IMR-90 (cell line): ENCODE measurements around the gene TOP2B. TPM values are rescaled to one million over a fixed set of nuclear protein-coding genes. Genes with fewer than 3 reads are reported as not detected.

Experiments
- ATAC-seq: fragments of 200-7000 bp; cut with Tn5 transposase; 2 replicates; pipeline ENCODE4 v1.9.1; 2020; ENCODE audit warnings: low read depth, mild to moderate bottlenecking, moderate library complexity
- BruUV-seq: library from RNA; stranded (reverse); fragments of 400-500 nt; replicated peaks from 2 replicates; lab custom pipeline; 2021; lab: Mats Ljungman, UMichigan
- CTCF ChIA-PET: fragments of 300-600 bp; formaldehyde crosslinking; extraction: SDS; loops from one replicate; lab custom pipeline; 2021; ENCODE audit warnings: antibody characterized with exemption; lab: Yijun Ruan, JAX
- POLR2A ChIA-PET: fragments of 300-600 bp; sonication (Branson Sonifier 250); formaldehyde crosslinking; loops from one replicate; lab custom pipeline; 2022; ENCODE audit warnings: antibody characterized with exemption; ENCODE audit not compliant: unreplicated experiment; lab: Charles Lee
- DNase-seq: peaks from one replicate; pipeline ENCODE4 v3.0.0; 2013
- H2AFZ ChIP-seq: replicated peaks from 2 replicates; pipeline ENCODE3; 2013; ENCODE audit warnings: low read length, mild to moderate bottlenecking; ENCODE audit not compliant: poor library complexity
- H2AK5ac ChIP-seq: 2 replicates; pipeline ENCODE4 v1.6.1; 2013; ENCODE audit warnings: low read depth, low read length, inconsistent platforms
- H2AK9ac ChIP-seq: replicated peaks from 2 replicates; pipeline ENCODE3; 2013; ENCODE audit warnings: mild to moderate bottlenecking, low read depth, low read length, moderate library complexity; ENCODE audit not compliant: poor library complexity
- H2BK120ac ChIP-seq: 2 replicates; pipeline ENCODE4 v1.6.1; 2013; ENCODE audit warnings: low read depth, low read length, inconsistent platforms
- H2BK15ac ChIP-seq: 3 replicates; pipeline ENCODE4 v1.6.1; 2013; ENCODE audit warnings: low read depth, low read length, inconsistent platforms
- H2BK20ac ChIP-seq: 2 replicates; pipeline ENCODE4 v1.6.1; 2013; ENCODE audit warnings: low read depth, mild to moderate bottlenecking, inconsistent platforms, low read length, moderate library complexity
- H2BK5ac ChIP-seq: 2 replicates; pipeline ENCODE4 v1.6.1; 2013; ENCODE audit warnings: mild to moderate bottlenecking, low read depth, low read length, inconsistent platforms; ENCODE audit not compliant: poor library complexity, severe bottlenecking
- H3K14ac ChIP-seq: replicated peaks from 2 replicates; pipeline ENCODE4 v1.6.1; 2013; ENCODE audit warnings: low read depth, low read length, inconsistent platforms
- H3K18ac ChIP-seq: 2 replicates; pipeline ENCODE4 v1.6.1; 2013; ENCODE audit warnings: low read depth, low read length, control low read depth
- H3K23ac ChIP-seq: 2 replicates; pipeline ENCODE4 v1.6.1; 2013; ENCODE audit warnings: low read depth, low read length, inconsistent platforms
- H3K27ac ChIP-seq: 2 replicates; pipeline ENCODE4 v1.5.1; 2013; ENCODE audit warnings: mild to moderate bottlenecking, control low read depth, low read length; ENCODE audit not compliant: insufficient read depth
- H3K27me3 ChIP-seq: 2 replicates; pipeline ENCODE4 v1.6.1; 2013; ENCODE audit warnings: low read length; ENCODE audit not compliant: control insufficient read depth, insufficient read depth
- H3K36me3 ChIP-seq: 2 replicates; pipeline ENCODE4 v1.6.1; 2013; ENCODE audit warnings: low read length, mixed read lengths; ENCODE audit not compliant: control insufficient read depth, insufficient read depth
- H3K4ac ChIP-seq: 2 replicates; pipeline ENCODE4 v1.6.1; 2013; ENCODE audit warnings: low read depth, low read length, inconsistent platforms
- H3K4me1 ChIP-seq: 2 replicates; pipeline ENCODE4 v1.6.1; 2013; ENCODE audit warnings: low read length, mixed read lengths; ENCODE audit not compliant: control insufficient read depth, insufficient read depth
- H3K4me2 ChIP-seq: 2 replicates; pipeline ENCODE4 v1.6.1; 2013; ENCODE audit warnings: low read depth, mild to moderate bottlenecking, control low read depth, low read length, moderate library complexity
- H3K4me3 ChIP-seq: 2 replicates; pipeline ENCODE4 v1.5.1; 2013; ENCODE audit warnings: low read depth, mild to moderate bottlenecking, control low read depth, low read length, moderate library complexity; ENCODE audit not compliant: insufficient read depth
- H3K56ac ChIP-seq: 2 replicates; pipeline ENCODE4 v1.6.1; 2013; ENCODE audit warnings: low read length, inconsistent platforms; ENCODE audit not compliant: insufficient read depth; ENCODE audit errors: extremely low read depth
- H3K79me1 ChIP-seq, 2 experiments: 2 replicates each; pipeline ENCODE4 v1.6.1; 2013; ENCODE audit warnings: low read length in 2 of 2, inconsistent platforms in 1 of 2, low read depth in 1 of 2
- H3K9ac ChIP-seq: 2 replicates; pipeline ENCODE4 v1.6.1; 2013; ENCODE audit warnings: low read depth, low read length, control low read depth
- H3K9me1 ChIP-seq: 2 replicates; pipeline ENCODE4 v1.6.1; 2013; ENCODE audit warnings: low read length, inconsistent platforms; ENCODE audit not compliant: insufficient read depth
- H3K9me3 ChIP-seq: 2 replicates; pipeline ENCODE4 v1.6.1; 2013; ENCODE audit warnings: low read length; ENCODE audit not compliant: control insufficient read depth, insufficient read depth
- H4K20me1 ChIP-seq: 2 replicates; pipeline ENCODE4 v1.6.1; 2013; ENCODE audit warnings: low read length, inconsistent platforms; ENCODE audit not compliant: insufficient read depth
- H4K5ac ChIP-seq: 2 replicates; pipeline ENCODE4 v1.6.1; 2013; ENCODE audit warnings: mild to moderate bottlenecking, low read depth, low read length, control low read depth
- H4K8ac ChIP-seq, 2 experiments: 2 replicates each; pipeline ENCODE4 v1.6.1; 2013; ENCODE audit warnings: low read depth in 2 of 2, low read length in 2 of 2, control low read depth in 1 of 2, inconsistent platforms in 1 of 2
- H4K91ac ChIP-seq: 2 replicates; pipeline ENCODE4 v1.6.1; 2013; ENCODE audit warnings: low read depth, low read length, inconsistent platforms; ENCODE audit not compliant: insufficient read depth
- BHLHE40 ChIP-seq: fragments of 150-350 bp; IDR thresholded peaks from 2 replicates; pipeline ENCODE4 v1.6.1; 2016; ENCODE audit warnings: mild to moderate bottlenecking, low read depth, low read length
- POLR2A ChIP-seq: IDR thresholded peaks from 2 replicates; pipeline ENCODE4 v1.6.1; 2012; ENCODE audit warnings: mild to moderate bottlenecking, low read depth, low read length
- RFX5 ChIP-seq: IDR thresholded peaks from 2 replicates; pipeline ENCODE4 v1.8.0; 2012; ENCODE audit warnings: low read depth, mild to moderate bottlenecking, low read length, moderate library complexity
- WGBS, 2 experiments: methylation state at CpG; one replicate each; pipeline versions ENCODE4 v1.1.5 to v1.1.7; 2013; ENCODE audit warnings: missing lambda C conversion rate in 2 of 2; ENCODE audit not compliant: insufficient read length in 1 of 2; ENCODE audit errors: extremely low coverage in 2 of 2; 5-methylcytosine and 5-hydroxymethylcytosine counted together
- dilution Hi-C: fragments of 300-500 bp; cut with HindIII; formaldehyde crosslinking; loops from one replicate; pipeline ENCODE4 v1.14.3; 2018; ENCODE audit warnings: low sequenced_read_pairs; ENCODE audit not compliant: unreplicated experiment
- in situ Hi-C: fragments of 300-500 bp; cut with MboI; formaldehyde crosslinking; loops from 3 replicates; pipeline ENCODE4 v1.14.3; 2019; ENCODE audit warnings: low sequenced_read_pairs, inconsistent platforms, mixed read lengths
- intact Hi-C: fragments of 100-400 bp; cut with micrococcal nuclease; formaldehyde crosslinking; loops from 2 replicates; pipeline ENCODE4 v1.10.0; 2022
- polyA plus RNA-seq, 3 experiments: library from polyadenylated mRNA; depleted of rRNA; stranded (reverse); fragments of >200 nt; gene quantifications; 2 replicates each; pipeline ENCODE4 v1.2.3, GENCODE V29; 2012; ENCODE audit warnings: low replicate concordance in 1 of 3
- total RNA-seq: library from RNA; depleted of rRNA; stranded (reverse); fragments of >200 nt; gene quantifications from 2 replicates; pipeline ENCODE4 v1.2.3, GENCODE V29; 2012

TOP2B gene
- total and polyA plus RNA-seq, 2 of the 4 experiments (the other 2 are of a cell fraction): 45.5 to 53.4 TPM

DNA sequence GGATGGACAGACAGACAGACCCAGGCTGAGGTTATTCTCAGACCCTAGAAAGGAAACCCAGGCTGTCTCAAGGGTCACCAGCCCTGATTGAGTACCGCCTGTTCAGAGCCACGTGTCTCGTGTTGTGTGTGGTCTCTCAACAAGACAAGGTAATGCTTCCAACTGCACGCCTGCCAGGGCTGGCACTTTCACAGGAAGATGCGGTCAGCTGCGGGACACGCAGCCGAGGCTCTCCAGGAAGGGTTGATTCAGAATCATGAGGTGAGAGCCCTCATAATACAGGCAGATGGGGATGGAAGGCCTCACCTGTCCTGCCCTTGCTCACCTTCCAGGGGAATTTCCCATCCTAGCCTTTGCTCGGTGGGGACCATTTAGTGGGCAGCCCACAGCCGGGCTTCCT, 81.4 kb downstream of the TOP2B start:
- H3K9ac ChIP-seq: no peak overlapping the region
- no peak overlapping the region for H3K4me2 ChIP-seq
- H4K20me1 ChIP-seq: no peaks in the 10 kb centered on the region
- no peak overlapping the region for H4K5ac ChIP-seq
- peak overlapping the region; percentile 8 for H2AFZ ChIP-seq
- in situ Hi-C loops (loop anchor here (10.0 to 25.0 kb wide), 2 partner anchors 619 to 1321 kb away; no protein-coding TSS in a partner anchor), dilution Hi-C loops (no loop called here), intact Hi-C loops (no loop called here)
- H3K18ac ChIP-seq: no peak overlapping the region
- H3K27ac ChIP-seq: no peak overlapping the region
- H4K8ac ChIP-seq: no peak overlapping the region
- H2BK20ac ChIP-seq: peak overlapping the region; percentile 49; the same call in 1 of the 2 replicates
- H3K4me1 ChIP-seq: peaks cover 6% of the 10 kb centered on the region; the same call in 1 of the 2 replicates
- no peak overlapping the region; the same call in 1 of the 2 replicates for H2AK5ac ChIP-seq
- H3K4ac ChIP-seq: peak overlapping the region; percentile 27
- no peak for TF ChIP-seq POLR2A
- TF ChIP-seq BHLHE40: no peak
- no peak for TF ChIP-seq RFX5
- no peaks in the 10 kb centered on the region for H3K27me3 ChIP-seq
- CTCF ChIA-PET: no interaction called here
- POLR2A ChIA-PET: no interaction called here
- no peak overlapping the region; the same call in 2 of the 3 replicates for H2BK15ac ChIP-seq
- 0 out of 2 replicates have a peak overlapping the region, but pooled peaks have one; percentile 0 for H4K91ac ChIP-seq
- H3K9me3 ChIP-seq: no peaks in the 10 kb centered on the region
- no peak overlapping the region for H3K56ac ChIP-seq
- ATAC-seq (no peak), DNase-seq (no peak)
- no peak overlapping the region for H2BK5ac ChIP-seq
- H3K36me3 ChIP-seq: no peaks in the 10 kb centered on the region
- H3K4me3 ChIP-seq: no peak overlapping the region
- H3K79me1 ChIP-seq: no peaks in the 10 kb centered on the region
- WGBS, 2 experiments: 100% methylated on average over 1 of the region's 10 CpGs; no CpG with 5 or more reads in 1 of the 2 experiments
- BruUV-seq: no TSS peak
- no peak overlapping the region for H3K23ac ChIP-seq
- H2AK9ac ChIP-seq: peak overlapping the region; percentile 71
- H3K9me1 ChIP-seq: peaks cover 14% of the 10 kb centered on the region
- H2BK120ac ChIP-seq: peak overlapping the region; percentile 13
- H3K14ac ChIP-seq: 0 out of 2 replicates have a peak overlapping the region, but pooled peaks have one; percentile 37
